ENCODE data around the gene MYO18B.
"Not testable (repeated sequence)": the region's sequence is repeated elsewhere in the genome, so short reads cannot be mapped to it uniquely, and the experiment has no call there.

The MYO18B gene, protein sequence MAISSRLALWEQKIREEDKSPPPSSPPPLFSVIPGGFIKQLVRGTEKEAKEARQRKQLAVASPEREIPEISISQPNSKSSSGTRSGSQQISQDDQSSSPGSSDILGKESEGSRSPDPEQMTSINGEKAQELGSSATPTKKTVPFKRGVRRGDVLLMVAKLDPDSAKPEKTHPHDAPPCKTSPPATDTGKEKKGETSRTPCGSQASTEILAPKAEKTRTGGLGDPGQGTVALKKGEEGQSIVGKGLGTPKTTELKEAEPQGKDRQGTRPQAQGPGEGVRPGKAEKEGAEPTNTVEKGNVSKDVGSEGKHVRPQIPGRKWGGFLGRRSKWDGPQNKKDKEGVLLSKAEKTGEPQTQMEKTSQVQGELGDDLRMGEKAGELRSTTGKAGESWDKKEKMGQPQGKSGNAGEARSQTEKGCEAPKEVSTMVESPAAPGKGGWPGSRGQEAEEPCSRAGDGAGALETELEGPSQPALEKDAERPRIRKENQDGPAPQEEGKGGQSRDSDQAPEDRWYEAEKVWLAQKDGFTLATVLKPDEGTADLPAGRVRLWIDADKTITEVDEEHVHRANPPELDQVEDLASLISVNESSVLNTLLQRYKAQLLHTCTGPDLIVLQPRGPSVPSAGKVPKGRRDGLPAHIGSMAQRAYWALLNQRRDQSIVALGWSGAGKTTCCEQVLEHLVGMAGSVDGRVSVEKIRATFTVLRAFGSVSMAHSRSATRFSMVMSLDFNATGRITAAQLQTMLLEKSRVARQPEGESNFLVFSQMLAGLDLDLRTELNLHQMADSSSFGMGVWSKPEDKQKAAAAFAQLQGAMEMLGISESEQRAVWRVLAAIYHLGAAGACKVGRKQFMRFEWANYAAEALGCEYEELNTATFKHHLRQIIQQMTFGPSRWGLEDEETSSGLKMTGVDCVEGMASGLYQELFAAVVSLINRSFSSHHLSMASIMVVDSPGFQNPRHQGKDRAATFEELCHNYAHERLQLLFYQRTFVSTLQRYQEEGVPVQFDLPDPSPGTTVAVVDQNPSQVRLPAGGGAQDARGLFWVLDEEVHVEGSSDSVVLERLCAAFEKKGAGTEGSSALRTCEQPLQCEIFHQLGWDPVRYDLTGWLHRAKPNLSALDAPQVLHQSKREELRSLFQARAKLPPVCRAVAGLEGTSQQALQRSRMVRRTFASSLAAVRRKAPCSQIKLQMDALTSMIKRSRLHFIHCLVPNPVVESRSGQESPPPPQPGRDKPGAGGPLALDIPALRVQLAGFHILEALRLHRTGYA (N-terminal part only)

GRCh38 chr22:25741692-25742626 lies at the start of gene MYO18B:
Gene MYO18B, plus strand, starts transcription at chr22:25742188. Its CDS starts 18,905 bp downstream, at chr22:25761093.
- peak; percentile 52 for DNase-seq

GRCh38 chr22:25692397-25693267 lies 49.4 kb upstream of the MYO18B start:
- DNase-seq, result no peak

DNA sequence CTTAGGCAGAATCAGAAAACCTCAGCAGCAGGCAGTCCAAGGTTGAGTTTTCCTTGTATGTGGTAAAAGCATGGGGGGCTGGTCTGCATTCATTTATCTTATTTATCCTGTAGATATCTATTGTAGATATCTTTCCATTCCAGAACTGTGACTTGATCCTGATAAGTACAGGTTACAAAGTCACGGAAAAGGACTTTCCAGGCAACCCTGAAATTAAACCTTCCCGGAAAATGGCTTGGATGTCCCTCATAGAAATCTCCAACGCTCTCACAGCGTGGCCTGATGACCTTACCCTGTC lies 48.8 kb upstream of the MYO18B start:
- no peak for DNase-seq

- DNase-seq, result no peak
Observed at GRCh38 chr22:25694196-25694907, 47.6 kb upstream of the MYO18B start.

GRCh38 chr22:25695146-25695545 lies 46.8 kb upstream of the MYO18B start:
- no peak for DNase-seq

DNA sequence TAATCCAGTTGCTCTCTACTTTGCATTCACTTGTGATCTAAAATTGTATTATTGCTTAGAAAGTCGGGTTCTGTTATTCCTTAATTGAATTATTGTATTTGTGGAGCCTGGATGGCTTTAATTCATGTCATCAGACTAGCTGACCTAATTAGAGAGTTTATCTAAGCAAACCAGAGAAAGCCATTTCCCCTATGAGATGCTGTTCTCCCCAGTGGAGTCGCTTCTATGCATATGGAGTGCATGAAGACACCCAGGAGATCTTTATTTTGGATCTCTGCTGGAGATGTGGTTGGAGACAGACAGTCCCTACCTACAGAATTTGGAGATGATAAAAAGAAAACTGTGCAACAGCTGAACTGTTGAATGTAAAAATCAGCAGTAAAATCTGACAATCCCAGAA lies 45.2 kb upstream of the MYO18B start:
- no peak for DNase-seq

DNA sequence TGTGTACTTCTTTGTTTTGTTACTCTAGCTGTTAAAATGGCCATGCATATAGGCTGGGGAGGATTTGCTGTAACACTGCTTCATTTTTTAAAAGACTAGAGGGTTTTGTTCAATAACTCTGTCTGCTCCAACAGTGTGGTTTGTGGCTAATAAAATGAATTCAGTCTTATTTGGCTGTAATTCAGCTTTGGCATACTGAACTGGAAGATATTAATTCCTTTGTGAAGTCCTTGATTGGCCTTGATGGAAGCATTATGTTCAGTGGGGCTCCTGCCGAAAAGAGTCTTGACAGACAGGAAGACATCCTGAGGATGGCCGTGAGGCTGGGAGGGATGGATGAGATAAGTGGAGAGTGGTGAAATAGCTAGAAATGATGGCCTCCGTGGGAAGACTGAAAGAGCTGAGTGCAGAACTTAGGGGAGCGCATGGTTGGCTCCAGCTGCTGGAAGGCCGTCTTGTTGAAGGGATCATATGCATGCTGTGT lies 44.8 kb upstream of the MYO18B start:
- peak; percentile 55 for DNase-seq

DNA sequence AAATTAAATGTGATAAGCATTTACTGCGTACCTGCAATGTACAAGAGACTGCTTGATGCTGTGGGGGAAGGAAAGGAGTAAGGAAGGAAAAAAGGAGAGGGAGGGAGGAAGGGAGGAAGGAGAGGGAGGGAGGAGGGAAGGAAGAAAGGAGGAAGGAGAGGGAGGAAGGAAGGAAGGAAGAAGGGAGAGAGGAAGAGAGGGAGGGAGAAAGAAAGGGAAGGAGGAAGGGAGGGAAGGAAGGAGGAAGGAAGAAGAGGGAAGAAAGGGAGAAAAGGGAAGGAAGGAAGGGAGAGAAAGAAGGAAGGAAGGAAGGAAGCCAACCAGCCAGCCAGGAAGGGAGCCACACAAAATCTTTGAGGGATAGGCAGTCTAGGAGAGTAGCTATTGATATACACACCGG lies 44.0 kb upstream of the MYO18B start:
- no peak for DNase-seq

DNA sequence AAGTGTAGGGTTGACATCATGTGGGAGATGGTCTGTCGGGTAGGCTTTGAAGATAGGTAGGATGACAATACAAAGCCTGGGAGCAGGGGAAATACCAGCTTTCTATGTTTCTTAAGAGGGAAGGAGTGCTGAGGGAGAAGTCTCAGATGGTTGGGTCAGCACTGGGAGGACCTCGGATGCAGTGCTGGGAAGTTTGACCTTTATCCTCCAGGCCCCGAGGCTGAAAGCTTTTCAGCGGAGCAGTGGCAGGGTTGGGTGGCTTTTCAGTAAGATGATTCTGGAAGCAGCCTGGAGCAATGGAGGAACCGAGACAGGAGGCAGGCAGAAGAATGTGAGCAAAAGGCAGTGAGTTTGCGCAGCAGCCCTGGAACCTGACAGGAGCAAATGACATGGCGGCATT lies 43.5 kb upstream of the MYO18B start:
- DNase-seq, result no peak

DNA sequence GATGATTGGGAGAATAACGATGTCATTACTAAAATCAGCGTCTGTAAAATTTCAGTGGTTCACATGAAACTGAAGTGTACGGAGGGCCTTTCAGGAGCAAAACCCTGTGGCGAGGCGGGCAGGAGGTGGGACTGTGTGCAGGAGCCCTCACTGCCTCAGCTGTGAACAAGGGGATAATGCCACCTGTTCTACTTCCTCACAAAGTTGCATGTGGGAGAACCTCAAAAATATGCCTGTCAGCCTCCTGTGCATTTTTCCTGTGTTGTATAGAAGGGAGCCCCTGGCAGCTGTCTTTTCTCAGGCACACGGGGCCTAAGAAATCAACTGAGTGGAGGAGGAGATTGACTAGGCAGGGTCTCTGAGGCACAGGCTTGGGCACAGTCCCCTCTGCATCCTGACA lies 43.0 kb upstream of the MYO18B start:
- no peak for DNase-seq

DNA sequence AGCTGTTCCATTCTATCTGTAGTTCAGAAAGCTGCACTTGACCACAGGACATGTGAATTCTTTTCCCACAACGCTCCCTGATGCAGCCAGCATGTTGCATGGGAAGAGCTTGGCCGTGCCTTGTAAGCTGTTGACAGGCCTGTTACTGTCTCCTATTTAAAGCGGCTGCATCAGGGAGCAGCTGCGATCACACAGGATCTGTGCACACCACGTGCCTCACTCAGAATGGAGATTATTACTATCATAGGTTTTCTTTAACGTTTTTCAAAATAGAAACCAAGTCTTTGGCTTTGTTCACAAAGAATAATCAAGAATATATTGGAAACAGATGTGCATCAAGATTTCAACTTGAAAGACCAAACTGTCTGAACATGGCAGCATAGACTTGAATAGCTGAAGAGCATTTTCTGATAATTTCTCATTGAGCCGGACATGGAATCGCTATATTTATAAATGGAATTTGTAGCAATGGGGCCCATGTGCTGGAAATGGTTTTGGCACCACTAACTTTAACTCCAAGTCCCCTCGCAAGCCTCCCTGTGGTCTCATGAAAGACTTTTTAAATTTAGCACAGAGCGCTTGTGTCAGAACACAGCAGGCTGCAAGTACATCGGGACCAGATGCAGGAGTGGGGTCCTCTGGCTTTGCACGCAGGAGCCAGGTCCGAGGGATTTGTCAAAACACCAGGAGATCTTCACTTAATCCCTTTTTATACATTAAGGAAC lies 40.8 kb upstream of the MYO18B start:
- DNase-seq, result peak; percentile 86

GRCh38 chr22:25702040-25702439 lies 39.9 kb upstream of the MYO18B start:
- no peak for DNase-seq

DNA sequence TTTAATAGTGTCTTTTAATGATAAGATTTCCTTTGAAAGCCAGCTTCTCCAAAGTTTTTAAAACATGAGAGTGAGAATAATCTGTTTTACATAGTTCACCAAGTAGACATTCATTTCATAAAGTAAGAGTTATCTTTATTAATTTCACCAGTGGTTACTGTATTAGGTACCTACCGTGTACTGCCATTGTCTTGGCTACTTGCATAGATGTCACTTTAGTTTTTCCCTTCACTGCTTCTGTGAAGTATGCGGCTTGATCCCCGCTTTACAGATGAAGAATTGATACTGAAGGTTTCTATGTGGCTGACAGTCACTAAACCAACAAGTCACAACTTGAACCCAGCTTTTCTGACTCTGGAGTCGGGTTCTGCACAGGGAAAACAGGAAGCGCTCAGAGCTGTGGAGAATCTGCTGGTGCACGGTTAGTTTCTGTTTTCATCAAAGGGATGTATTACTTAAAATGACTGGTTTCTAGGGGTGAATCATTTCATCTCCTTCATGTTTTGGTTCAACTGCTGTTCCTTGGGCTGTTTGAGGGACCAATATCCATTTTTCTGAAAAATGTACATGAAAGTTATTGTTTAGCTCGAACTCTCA lies 39.3 kb upstream of the MYO18B start:
- no peak for DNase-seq

- DNase-seq, result no peak
Observed at GRCh38 chr22:25704701-25705100, 37.3 kb upstream of the MYO18B start.

GRCh38 chr22:25706197-25706596 lies 35.8 kb upstream of the MYO18B start:
- no peak for DNase-seq

GRCh38 chr22:25708430-25708829 lies 33.6 kb upstream of the MYO18B start:
- not testable (repeated sequence) for DNase-seq

DNA sequence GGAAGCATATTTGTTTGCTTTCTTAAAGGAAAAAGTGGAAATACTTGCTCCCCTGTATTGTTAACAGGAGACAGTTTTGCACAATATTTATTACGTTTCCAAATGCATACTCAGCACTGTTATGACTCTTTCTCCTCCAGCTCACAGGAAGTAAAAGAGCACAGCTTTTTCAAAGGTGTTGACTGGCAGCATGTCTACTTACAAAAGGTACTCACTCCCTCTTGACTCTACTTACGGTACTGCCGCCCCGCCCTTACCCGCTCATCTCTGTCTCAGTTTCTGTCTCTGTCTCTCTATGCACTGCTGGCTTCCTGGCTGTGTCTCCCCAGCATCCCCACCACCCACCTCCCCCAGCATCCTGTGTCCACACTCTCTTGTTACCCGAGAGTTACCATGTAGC lies 32.2 kb upstream of the MYO18B start:
- no peak for DNase-seq

- no peak for DNase-seq
Observed at GRCh38 chr22:25710501-25710900, 31.5 kb upstream of the MYO18B start.

DNA sequence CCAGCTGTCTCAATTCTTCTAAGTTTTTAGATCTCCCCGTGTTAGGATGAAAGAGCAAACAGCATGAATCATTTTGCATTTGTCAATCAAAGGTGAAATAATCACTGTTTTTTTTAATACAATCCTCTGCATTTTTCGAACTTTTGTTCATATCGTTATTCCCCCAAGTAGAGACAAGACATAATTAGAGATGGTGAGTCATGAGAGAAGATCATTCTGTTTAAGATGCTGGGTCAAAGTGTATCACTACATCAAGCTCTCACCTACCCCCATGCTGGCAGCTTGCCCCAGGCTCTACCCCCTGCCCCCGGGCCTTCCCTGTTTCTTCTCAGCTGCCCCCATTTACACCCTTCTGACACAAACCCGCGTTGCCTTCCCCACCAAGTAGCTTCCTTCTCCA lies 30.5 kb upstream of the MYO18B start:
- no peak for DNase-seq
